ENCODE data around the gene POTEM.
"Not testable (repeated sequence)": the region's sequence is repeated elsewhere in the genome, so short reads cannot be mapped to it uniquely, and the experiment has no call there.

Gene POTEM

GRCh38 chr14:18967134-18967533, at the start of gene POTEM:
Gene POTEM (plus strand): TSS chr14:18967434. CDS start chr14:18967486, 52 bp downstream.
- not testable (repeated sequence) for DNase-seq

- DNase-seq: not testable (repeated sequence)
These were observed 48.9 kb upstream of the POTEM start for GRCh38 chr14:18918345-18918744.

GRCh38 chr14:18920052-18920451, 47.2 kb upstream of the POTEM start:
- DNase-seq: not testable (repeated sequence)

GRCh38 chr14:18921055-18921701, 46.1 kb upstream of the POTEM start:
- not testable (repeated sequence) for DNase-seq

GRCh38 chr14:18936848-18937247, 30.4 kb upstream of the POTEM start:
- DNase-seq: not testable (repeated sequence)

- DNase-seq: not testable (repeated sequence)
These were observed 28.5 kb upstream of the POTEM start for GRCh38 chr14:18938733-18939132.

GRCh38 chr14:18949939-18950338, 17.3 kb upstream of the POTEM start:
- not testable (repeated sequence) for DNase-seq

- not testable (repeated sequence) for DNase-seq
These were observed 14.1 kb upstream of the POTEM start for GRCh38 chr14:18953085-18953484.

- not testable (repeated sequence) for DNase-seq
These were observed 11.4 kb upstream of the POTEM start for GRCh38 chr14:18955816-18956215.

- not testable (repeated sequence) for DNase-seq
These were observed 5.7 kb upstream of the POTEM start for GRCh38 chr14:18961576-18961975.

GRCh38 chr14:18962143-18962542, 5.1 kb upstream of the POTEM start:
- not testable (repeated sequence) for DNase-seq

GRCh38 chr14:18963276-18963675, 4.0 kb upstream of the POTEM start:
- not testable (repeated sequence) for DNase-seq

- not testable (repeated sequence) for DNase-seq
These were observed 2.4 kb upstream of the POTEM start for GRCh38 chr14:18964878-18965277.

- not testable (repeated sequence) for DNase-seq
These were observed 35.3 kb downstream of the POTEM start for GRCh38 chr14:19002566-19002965.

- DNase-seq: not testable (repeated sequence)
These were observed 39.3 kb downstream of the POTEM start for GRCh38 chr14:19006490-19006889.

GRCh38 chr14:19007678-19008077, 40.4 kb downstream of the POTEM start:
- not testable (repeated sequence) for DNase-seq

GRCh38 chr14:19011029-19011428, 43.8 kb downstream of the POTEM start:
- DNase-seq: not testable (repeated sequence)

- DNase-seq: not testable (repeated sequence)
These were observed 44.5 kb downstream of the POTEM start for GRCh38 chr14:19011703-19012102.

- not testable (repeated sequence) for DNase-seq
These were observed 48.0 kb downstream of the POTEM start for GRCh38 chr14:19015185-19015584.

GRCh38 chr14:19025080-19025589, 57.9 kb downstream of the POTEM start:
- DNase-seq: not testable (repeated sequence)

- DNase-seq: not testable (repeated sequence)
These were observed 59.6 kb downstream of the POTEM start for GRCh38 chr14:19026649-19027351.

GRCh38 chr14:19027895-19028294, 60.7 kb downstream of the POTEM start:
- not testable (repeated sequence) for DNase-seq

- DNase-seq: not testable (repeated sequence)
These were observed 69.7 kb downstream of the POTEM start for GRCh38 chr14:19036811-19037382.

Data from NCI-H2107 (cell line).